Breast epithelium (tissue), 4 donors: ENCODE data around the gene PHACTR3. TPM values are rescaled to one million over a fixed set of nuclear protein-coding genes. Genes with fewer than 3 reads are reported as not detected.

Source experiments
- DNase-seq, 2 donors: peaks; one replicate each; pipeline ENCODE4 v3.0.0-alpha.2; 2019; ENCODE audit warnings: low spot score in 2 of 2
- H3K27ac ChIP-seq, 2 donors: fragments of 200-600 bp; sonication (generic) in 1 of 2; one replicate each; pipeline ENCODE4 v1.5.1; 2016 to 2019; ENCODE audit warnings: mild to moderate bottlenecking in 1 of 2
- H3K27me3 ChIP-seq, 2 donors: fragments of 200-600 bp; sonication (generic) in 1 of 2; one replicate each; pipeline versions ENCODE4 v1.5.1 to v1.6.0; 2017 to 2019; ENCODE audit warnings: control low read depth in 1 of 2, mild to moderate bottlenecking in 1 of 2
- H3K36me3 ChIP-seq: fragments of 200-600 bp; one replicate; pipeline ENCODE4 v1.5.1; 2019
- H3K4me1 ChIP-seq, 2 donors: fragments of 200-600 bp; sonication (generic); one replicate each; pipeline ENCODE4 v1.5.1; 2016 to 2019; ENCODE audit warnings: control low read depth in 1 of 2
- H3K4me3 ChIP-seq, 3 donors: fragments of 200-600 bp; sonication (generic); 1 replicate in 2 of 3; 2 replicates in 1 of 3; pipeline ENCODE4 v1.5.1; 2016 to 2019; ENCODE audit warnings: mild to moderate bottlenecking in 3 of 3, moderate library complexity in 2 of 3
- H3K9me3 ChIP-seq, 2 donors: fragments of 200-600 bp; sonication (generic) in 1 of 2; one replicate each; pipeline ENCODE4 v1.5.1; 2016 to 2019; ENCODE audit warnings: control low read depth in 1 of 2
- POLR2A ChIP-seq: fragments of 450-650 bp; IDR thresholded peaks from one replicate; pipeline ENCODE4 v1.6.1; 2016; ENCODE audit warnings: antibody characterized with exemption, mild to moderate bottlenecking, moderate library complexity
- POLR2AphosphoS5 ChIP-seq, 3 donors: sonication (generic); formaldehyde crosslinking; IDR thresholded peaks; one replicate each; pipeline ENCODE4 v1.6.1; 2017; ENCODE audit warnings: antibody characterized with exemption in 3 of 3
- intact Hi-C: fragments of 100-400 bp; cut with DNase I; formaldehyde crosslinking; loops from one replicate; pipeline ENCODE4 v1.15.1; 2023; ENCODE audit warnings: low total_unique reads
- total RNA-seq, 3 donors: library from RNA; depleted of rRNA; stranded (reverse); fragments of >200 nt; gene quantifications; one replicate each; pipeline ENCODE4 v1.1.0, GENCODE V29; 2016
- TF ChIP-seq, protein P1 (sequence below), 3 donors: fragments of 450-650 bp; IDR thresholded peaks; one replicate each; pipeline ENCODE4 v1.5.1; 2016 to 2017; ENCODE audit warnings: antibody characterized with exemption in 3 of 3, mild to moderate bottlenecking in 3 of 3, moderate library complexity in 3 of 3

Gene PHACTR3
- total RNA-seq, 3 donors from 2014 or later, result 0.16 to 0.33 (median 0.29) TPM

DNA sequence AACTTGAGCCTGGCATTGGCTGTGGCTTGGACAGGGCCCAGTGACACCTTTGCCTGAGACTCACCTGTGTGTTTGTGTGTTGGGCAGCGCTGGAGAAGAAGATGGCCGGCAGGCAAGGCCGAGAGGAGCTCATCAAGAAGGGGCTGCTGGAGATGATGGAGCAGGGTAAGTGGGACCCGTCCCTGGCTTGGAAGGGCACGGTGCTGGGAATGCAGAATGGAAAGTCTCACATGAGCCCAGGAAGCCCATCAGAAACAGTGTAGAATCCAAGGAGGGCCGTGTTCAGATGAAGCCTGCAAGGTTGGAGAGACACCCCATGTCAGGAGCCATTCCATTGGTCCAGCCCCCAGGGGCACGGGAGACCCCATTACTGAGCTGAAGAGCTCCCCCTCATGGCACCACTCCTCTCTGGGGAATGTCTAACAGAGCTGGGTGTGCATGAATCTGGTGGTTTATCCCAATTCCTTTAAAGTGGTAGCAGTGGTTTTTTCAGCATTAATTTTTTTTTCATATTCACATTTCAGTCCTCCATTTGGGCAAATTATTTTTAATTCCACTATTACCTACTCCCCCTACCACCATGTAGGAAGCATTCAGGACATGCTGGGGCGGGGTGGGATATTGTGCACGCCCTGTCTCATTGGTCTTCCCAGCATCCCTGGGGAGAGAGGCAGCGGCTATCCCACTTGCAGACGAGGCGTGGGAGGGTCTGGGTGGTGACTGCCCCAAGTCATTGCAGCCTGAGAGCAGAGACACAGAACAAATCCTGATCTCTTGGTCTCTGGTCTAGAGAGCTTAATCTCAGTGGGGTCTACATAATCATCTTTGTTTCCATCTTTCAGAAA, 143.6 kb downstream of the PHACTR3 start:
- TF ChIP-seq, protein P1, sequence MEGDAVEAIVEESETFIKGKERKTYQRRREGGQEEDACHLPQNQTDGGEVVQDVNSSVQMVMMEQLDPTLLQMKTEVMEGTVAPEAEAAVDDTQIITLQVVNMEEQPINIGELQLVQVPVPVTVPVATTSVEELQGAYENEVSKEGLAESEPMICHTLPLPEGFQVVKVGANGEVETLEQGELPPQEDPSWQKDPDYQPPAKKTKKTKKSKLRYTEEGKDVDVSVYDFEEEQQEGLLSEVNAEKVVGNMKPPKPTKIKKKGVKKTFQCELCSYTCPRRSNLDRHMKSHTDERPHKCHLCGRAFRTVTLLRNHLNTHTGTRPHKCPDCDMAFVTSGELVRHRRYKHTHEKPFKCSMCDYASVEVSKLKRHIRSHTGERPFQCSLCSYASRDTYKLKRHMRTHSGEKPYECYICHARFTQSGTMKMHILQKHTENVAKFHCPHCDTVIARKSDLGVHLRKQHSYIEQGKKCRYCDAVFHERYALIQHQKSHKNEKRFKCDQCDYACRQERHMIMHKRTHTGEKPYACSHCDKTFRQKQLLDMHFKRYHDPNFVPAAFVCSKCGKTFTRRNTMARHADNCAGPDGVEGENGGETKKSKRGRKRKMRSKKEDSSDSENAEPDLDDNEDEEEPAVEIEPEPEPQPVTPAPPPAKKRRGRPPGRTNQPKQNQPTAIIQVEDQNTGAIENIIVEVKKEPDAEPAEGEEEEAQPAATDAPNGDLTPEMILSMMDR (IDR thresholded peaks at IDR 0.05), result no peak
- TF ChIP-seq POLR2AphosphoS5 (IDR thresholded peaks at IDR 0.05) (no peak), POLR2A (no peak)
- no peak overlapping the region for H3K4me3 ChIP-seq
- H3K4me1 ChIP-seq, result no peaks in the 10 kb centered on the region
- DNase-seq, result no peak
- intact Hi-C loops, result no loop called here
- no peaks in the 10 kb centered on the region for H3K9me3 ChIP-seq
- peaks cover 0 to 27% of the 10 kb centered on the region in 2 donors for H3K27me3 ChIP-seq
- H3K27ac ChIP-seq, result peak overlapping the region in 1 of 2 donors; percentile 58
- H3K36me3 ChIP-seq, result no peaks in the 10 kb centered on the region

DNA sequence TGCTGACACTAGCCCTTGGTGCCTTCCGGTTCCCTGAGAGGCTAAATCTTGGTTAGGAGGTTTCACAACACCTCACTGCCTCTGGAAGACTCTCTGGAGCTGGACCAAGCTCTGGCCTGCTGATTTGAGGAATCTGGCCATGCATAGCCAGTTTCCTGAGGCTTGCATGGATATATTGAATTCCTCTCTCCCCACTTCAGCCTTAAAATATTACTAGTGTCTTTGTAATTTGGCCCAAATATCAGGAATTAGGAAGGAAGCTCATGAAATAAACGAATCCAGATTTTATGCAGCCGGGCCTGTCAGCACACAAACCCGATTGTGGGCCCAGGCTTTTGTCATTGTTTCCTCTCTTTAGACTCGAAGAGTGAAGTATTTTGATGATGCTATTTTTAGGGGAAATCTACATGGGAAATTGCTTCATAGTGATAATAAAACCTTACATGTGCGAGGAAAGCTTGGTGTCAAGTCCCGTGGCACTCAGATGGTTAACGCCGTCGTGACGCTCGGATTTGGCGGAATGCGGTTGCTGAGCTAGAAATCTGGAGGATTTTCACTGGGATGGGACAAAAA, 144.4 kb downstream of the PHACTR3 start:
- no peaks in the 10 kb centered on the region for H3K4me1 ChIP-seq
- peak overlapping the region; percentile 23 to 58 for H3K27ac ChIP-seq
- peak in 1 of 2 donors; percentile 48 for DNase-seq
- no peaks in the 10 kb centered on the region for H3K9me3 ChIP-seq
- H3K27me3 ChIP-seq, result peaks cover 0 to 35% of the 10 kb centered on the region in 2 donors
- H3K4me3 ChIP-seq, result no peak overlapping the region
- intact Hi-C loops, result no loop called here
- H3K36me3 ChIP-seq, result no peaks in the 10 kb centered on the region
- TF ChIP-seq POLR2A (no peak), POLR2AphosphoS5 (IDR thresholded peaks at IDR 0.05) (no peak)
- TF ChIP-seq, protein P1 (IDR thresholded peaks at IDR 0.05), result no peak

DNA sequence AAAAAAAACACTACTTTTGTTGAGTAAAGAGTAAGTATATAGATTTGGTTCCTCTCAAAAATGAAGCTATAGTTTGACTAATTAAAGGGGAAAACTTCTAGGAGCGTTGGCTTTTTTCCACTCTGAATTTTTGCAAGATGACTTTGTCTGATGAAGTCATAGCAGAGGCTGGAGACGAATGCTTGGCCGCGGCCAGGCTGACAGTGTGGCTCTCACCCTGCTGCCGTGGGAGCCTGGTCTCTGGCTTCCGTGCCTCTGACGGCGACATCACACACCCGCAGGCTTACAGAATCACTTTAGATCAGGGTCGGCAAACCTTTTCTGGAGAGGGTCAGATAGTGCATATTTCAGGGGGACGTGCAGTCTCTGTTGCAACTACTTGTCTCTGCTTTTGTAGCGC, 145.0 kb downstream of the PHACTR3 start:
- Histone ChIP-seq H3K9me3 (no peaks in the 10 kb centered on the region), H3K27ac (peak overlapping the region in 1 of 2 donors; percentile 23), H3K27me3 (peaks cover 0 to 41% of the 10 kb centered on the region in 2 donors), H3K4me3 (no peak overlapping the region), H3K36me3 (no peaks in the 10 kb centered on the region), H3K4me1 (no peaks in the 10 kb centered on the region)
- no peak for TF ChIP-seq POLR2A
- DNase-seq, result no peak
- intact Hi-C loops, result no loop called here

DNA sequence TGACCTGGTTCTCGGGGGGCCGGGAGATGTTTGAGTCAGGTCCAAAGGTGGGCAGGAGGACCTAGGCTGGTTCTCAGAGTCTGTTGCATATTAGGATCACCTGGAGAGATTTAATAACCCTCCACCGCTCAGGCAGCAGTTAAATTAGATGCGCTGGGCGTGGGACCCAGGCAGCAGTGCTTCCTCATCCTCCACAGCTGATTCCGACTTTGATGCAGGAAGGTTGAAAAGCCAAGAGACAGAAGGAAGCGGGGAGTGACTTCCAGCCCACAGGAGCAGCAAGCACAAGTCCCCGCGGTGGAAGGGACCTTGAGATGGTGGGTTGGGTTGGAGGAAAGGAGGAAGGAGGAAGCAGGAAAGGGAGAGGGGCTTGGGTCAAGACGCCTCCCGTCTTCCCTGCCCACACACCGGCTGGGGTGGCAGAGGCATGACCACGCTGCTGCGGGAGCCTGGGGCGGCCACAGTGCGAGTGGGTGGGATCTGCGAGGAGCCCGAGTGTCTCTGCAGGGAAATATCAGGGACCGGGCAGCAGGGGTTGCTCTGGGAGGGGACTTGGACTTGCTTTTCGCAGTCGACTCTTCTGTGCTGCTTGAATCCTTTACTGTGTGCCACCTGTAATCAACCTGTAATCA, 146.0 kb downstream of the PHACTR3 start:
- H3K4me1 ChIP-seq, result no peaks in the 10 kb centered on the region
- no peak for DNase-seq
- H3K9me3 ChIP-seq, result no peaks in the 10 kb centered on the region
- intact Hi-C loops, result no loop called here
- TF ChIP-seq, protein P1 (IDR thresholded peaks at IDR 0.05), result no peak
- no peak overlapping the region for H3K27ac ChIP-seq
- H3K27me3 ChIP-seq, result peaks cover 0 to 52% of the 10 kb centered on the region in 2 donors
- H3K4me3 ChIP-seq, result no peak overlapping the region
- no peaks in the 10 kb centered on the region for H3K36me3 ChIP-seq

DNA sequence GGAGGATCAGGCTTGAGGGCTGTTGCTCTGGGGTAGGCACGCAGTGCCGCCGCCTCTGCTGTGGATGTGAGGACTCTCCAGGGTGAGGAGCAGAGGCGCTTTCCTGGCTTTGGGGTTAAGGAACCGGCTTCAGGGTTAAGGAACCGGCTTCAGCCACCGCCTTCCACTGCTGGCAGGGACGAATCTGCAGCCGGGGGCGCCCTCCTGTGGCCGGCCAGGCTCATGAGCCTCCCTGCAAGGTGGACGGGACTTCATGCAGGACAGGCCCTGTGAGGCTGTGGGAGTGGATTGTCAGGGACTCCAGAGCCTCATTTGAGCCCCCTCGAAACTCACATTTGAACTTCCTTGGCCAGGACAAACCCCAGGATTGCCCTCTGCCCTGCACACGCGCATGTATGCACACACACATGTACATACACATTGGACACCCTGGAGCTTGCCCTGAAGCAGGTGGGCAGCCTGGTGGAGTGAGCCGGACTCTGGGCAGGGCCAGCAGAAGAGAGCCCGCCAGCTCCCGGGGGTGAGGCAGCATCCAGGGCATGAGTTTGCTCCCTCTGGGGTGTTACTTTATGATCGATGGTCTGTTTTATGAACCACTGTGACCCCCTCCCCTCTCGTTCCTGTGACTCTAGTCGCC, 146.9 kb downstream of the PHACTR3 start:
- H3K4me3 ChIP-seq, result no peak overlapping the region
- no peaks in the 10 kb centered on the region for H3K36me3 ChIP-seq
- no peak for TF ChIP-seq POLR2AphosphoS5 (IDR thresholded peaks at IDR 0.05)
- TF ChIP-seq, protein P1 (IDR thresholded peaks at IDR 0.05), result peak in 2 of 3 donors; percentile 50 to 54
- no peak for TF ChIP-seq POLR2A
- no peaks in the 10 kb centered on the region for H3K4me1 ChIP-seq
- peaks cover 0 to 60% of the 10 kb centered on the region in 2 donors for H3K27me3 ChIP-seq
- no peaks in the 10 kb centered on the region for H3K9me3 ChIP-seq
- intact Hi-C loops, result no loop called here
- no peak overlapping the region for H3K27ac ChIP-seq
- DNase-seq, result peak; percentile 22 to 67
